ENCODE measurements around the gene PAK6.

PAK6 gene

GRCh38 chr15:40248006-40248783 is 9.3 kb downstream of the PAK6 start:
- Mint-ChIP-seq H3K27ac (no peak overlapping the region), H3K36me3 (no peaks in the 10 kb centered on the region), H3K9me3 (no peaks in the 10 kb centered on the region), H3K4me3 (no peak overlapping the region), H3K27me3 (peaks cover 8% of the 10 kb centered on the region), H3K4me1 (peaks cover 4% of the 10 kb centered on the region)

GRCh38 chr15:40249477-40250303 is 10.8 kb downstream of the PAK6 start:
- no peaks in the 10 kb centered on the region for H3K9me3 Mint-ChIP-seq
- H3K36me3 Mint-ChIP-seq, result no peaks in the 10 kb centered on the region
- no peak overlapping the region for H3K27ac Mint-ChIP-seq
- H3K4me1 Mint-ChIP-seq, result peaks cover 6% of the 10 kb centered on the region
- H3K27me3 Mint-ChIP-seq, result peaks cover 20% of the 10 kb centered on the region
- no peak overlapping the region for H3K4me3 Mint-ChIP-seq

DNA sequence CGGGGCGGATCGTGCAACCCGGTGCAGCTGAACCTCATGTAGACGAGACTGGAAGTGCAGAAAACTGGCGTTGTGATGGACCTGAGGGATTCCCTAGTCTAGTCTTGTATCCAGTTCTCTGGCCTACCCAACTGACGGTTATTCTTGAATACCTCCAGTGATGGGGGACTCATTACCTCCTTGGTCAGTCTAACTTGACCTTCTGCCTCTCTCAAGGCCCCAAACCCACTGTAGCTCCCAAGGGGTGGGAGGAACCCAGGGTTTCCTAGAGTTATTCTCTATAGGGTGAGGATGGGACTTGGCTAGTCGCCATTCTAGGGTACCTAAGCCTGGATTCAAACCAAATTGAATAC is 11.4 kb downstream of the PAK6 start:
- no peak overlapping the region for H3K4me3 Mint-ChIP-seq
- no peaks in the 10 kb centered on the region for H3K36me3 Mint-ChIP-seq

DNA sequence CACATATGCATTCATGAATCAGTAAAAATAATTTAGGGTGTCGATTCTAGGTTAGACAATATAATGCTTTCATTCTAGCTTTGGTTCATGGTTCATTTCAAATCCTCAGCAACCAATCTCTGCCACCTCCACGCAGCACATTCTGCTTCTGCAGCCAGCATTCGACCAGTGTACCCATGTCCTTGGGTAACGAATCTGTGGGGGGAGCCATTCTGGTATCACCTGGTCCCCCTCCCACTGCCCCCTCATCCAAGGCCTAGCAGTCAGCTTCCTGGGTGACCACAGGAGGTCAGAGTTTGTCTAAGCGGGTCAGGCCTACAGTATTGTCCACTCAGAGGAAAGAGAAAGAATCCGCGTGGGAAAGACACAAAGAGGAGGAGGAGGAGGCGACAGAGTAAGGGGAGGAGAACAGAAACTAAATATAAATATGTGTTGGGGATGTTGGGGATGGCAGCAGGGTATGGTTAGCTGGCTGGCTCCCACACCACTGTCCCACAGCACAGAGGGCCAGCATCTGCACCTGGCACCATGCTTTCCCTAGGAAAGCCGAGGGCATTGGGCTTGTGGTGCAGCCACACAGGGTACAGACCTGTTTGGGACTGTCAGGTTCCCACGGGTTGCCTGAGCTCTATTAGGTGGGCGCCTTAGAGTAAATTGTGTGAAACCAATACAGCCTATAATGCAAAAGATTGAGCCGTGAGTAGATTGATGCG is 12.1 kb downstream of the PAK6 start:
- Mint-ChIP-seq H3K9me3 (no peaks in the 10 kb centered on the region), H3K36me3 (no peaks in the 10 kb centered on the region), H3K4me3 (no peak overlapping the region), H3K27ac (no peak overlapping the region), H3K27me3 (peaks cover 20% of the 10 kb centered on the region), H3K4me1 (peaks cover 6% of the 10 kb centered on the region)

More for the DNA sequence above, 11.4 kb downstream of the PAK6 start:
- Mint-ChIP-seq H3K27ac (no peak overlapping the region), H3K27me3 (peaks cover 20% of the 10 kb centered on the region), H3K4me1 (peaks cover 6% of the 10 kb centered on the region), H3K9me3 (no peaks in the 10 kb centered on the region)

- Mint-ChIP-seq H3K27ac (no peak overlapping the region), H3K27me3 (peaks cover 20% of the 10 kb centered on the region), H3K36me3 (no peaks in the 10 kb centered on the region), H3K4me1 (peaks cover 6% of the 10 kb centered on the region), H3K4me3 (peak overlapping the region; percentile 8), H3K9me3 (no peaks in the 10 kb centered on the region)
These were observed 12.8 kb downstream of the PAK6 start for GRCh38 chr15:40251486-40252140.

- H3K36me3 Mint-ChIP-seq, result no peaks in the 10 kb centered on the region
- H3K27me3 Mint-ChIP-seq, result peaks cover 20% of the 10 kb centered on the region
These were observed 13.2 kb downstream of the PAK6 start for GRCh38 chr15:40252141-40252437.

DNA sequence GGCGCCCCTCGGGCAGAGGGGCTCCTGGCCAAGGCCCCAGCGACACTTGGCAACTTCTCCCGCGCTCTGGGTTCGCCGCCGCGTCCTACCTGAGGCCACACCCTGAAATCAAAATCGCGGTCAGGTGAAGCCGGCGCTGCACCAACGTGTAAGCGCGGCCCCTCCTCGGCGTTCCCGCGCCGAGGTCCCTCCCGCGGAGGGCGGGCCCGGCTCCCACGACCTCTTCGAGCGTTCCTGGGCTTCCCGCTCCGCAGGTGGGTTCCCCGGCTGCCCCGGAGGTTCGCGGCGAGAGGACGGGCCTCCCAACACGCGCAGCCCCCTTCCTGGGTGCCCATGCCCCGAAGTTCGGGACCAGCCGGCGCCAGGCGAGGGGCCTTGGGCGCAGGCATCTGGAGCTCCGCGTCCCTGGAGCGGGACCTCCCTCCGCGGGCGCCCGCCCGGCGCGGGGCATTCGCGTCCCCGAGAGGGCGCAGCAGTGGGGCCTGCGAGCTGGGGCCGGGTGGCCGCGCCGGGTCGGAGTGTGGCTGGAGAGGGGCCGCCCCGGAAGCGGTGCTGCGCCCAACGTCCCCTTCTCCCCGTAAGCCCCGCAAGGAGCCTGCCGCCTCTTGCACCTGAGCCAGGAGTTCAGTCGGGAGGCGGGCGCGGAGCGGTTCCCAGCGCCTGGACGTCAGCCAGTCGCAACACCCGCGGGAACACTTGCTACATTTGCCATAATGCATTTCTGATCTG is 13.7 kb downstream of the PAK6 start:
- H3K9me3 Mint-ChIP-seq, result no peaks in the 10 kb centered on the region
- H3K4me1 Mint-ChIP-seq, result peaks cover 6% of the 10 kb centered on the region
- peaks cover 20% of the 10 kb centered on the region for H3K27me3 Mint-ChIP-seq
- no peak overlapping the region for H3K27ac Mint-ChIP-seq
- H3K4me3 Mint-ChIP-seq, result peak overlapping the region; percentile 71
- H3K36me3 Mint-ChIP-seq, result no peaks in the 10 kb centered on the region

More at GRCh38 chr15:40252141-40252437, 13.2 kb downstream of the PAK6 start:
- H3K4me1 Mint-ChIP-seq, result peaks cover 6% of the 10 kb centered on the region
- H3K4me3 Mint-ChIP-seq, result peak overlapping the region; percentile 8
- H3K9me3 Mint-ChIP-seq, result no peaks in the 10 kb centered on the region
- no peak overlapping the region for H3K27ac Mint-ChIP-seq

DNA sequence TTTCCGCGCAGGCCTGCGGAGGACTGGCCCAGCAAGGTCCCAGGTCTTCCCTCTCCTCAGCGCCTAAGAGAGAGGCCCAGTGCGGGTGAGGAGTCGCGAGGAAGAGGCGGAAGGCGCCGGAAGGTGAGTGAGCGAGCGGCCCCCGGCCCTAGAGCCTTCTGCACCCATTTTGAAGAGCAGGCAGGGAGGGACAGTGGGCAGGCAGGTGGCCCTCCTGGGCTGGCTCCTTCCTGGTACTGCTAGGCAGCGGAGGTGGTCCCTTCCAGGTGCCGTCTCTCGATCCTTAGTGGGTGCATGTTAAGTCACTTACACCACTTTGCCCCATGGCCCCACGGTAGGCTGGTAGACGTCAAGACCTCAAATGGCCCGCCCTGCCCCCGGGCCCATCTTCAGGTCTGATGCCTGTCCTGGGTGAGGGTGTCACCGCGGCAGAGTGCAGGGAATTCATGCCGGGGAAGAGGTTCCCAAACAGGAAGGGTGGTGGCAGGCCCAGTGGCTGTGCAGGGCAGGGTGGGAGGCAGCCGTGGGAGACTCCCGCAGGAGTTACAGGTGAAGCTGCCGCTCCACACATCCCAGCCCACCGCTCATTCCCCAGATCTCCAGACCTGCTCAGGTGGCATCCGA is 14.4 kb downstream of the PAK6 start:
- peak overlapping the region; percentile 71 for H3K4me3 Mint-ChIP-seq
- no peak overlapping the region for H3K27ac Mint-ChIP-seq
- peaks cover 20% of the 10 kb centered on the region for H3K27me3 Mint-ChIP-seq
- H3K36me3 Mint-ChIP-seq, result no peaks in the 10 kb centered on the region
- no peaks in the 10 kb centered on the region for H3K9me3 Mint-ChIP-seq
- peaks cover 6% of the 10 kb centered on the region for H3K4me1 Mint-ChIP-seq

- peaks cover 20% of the 10 kb centered on the region for H3K27me3 Mint-ChIP-seq
- no peak overlapping the region for H3K4me3 Mint-ChIP-seq
These were observed 15.6 kb downstream of the PAK6 start for GRCh38 chr15:40254452-40254851.

DNA sequence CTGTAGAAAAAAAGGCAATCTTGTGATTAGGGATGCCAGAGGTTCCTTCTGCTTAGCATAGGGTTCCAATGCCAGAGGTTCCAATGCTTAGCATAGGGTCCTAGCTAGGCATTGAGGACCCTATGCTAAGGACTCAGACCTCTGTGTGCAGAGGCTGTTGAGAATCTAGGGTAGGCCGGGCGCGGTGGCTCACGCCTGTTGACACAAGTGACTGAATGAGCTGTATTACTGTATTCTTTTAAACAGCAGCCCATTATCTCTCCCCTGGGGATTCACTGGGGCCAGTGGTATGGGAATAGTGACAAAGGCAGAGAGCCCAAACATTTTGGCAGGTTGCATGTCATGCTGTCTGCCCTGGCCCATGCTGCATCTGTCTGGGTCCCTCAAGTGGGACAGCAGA is 16.2 kb downstream of the PAK6 start:
- Mint-ChIP-seq H3K9me3 (no peaks in the 10 kb centered on the region), H3K4me3 (no peak overlapping the region), H3K4me1 (peaks cover 6% of the 10 kb centered on the region), H3K27ac (no peak overlapping the region), H3K27me3 (peaks cover 20% of the 10 kb centered on the region), H3K36me3 (no peaks in the 10 kb centered on the region)

More at GRCh38 chr15:40254452-40254851, 15.6 kb downstream of the PAK6 start:
- no peaks in the 10 kb centered on the region for H3K36me3 Mint-ChIP-seq
- peaks cover 6% of the 10 kb centered on the region for H3K4me1 Mint-ChIP-seq
- no peak overlapping the region for H3K27ac Mint-ChIP-seq
- no peaks in the 10 kb centered on the region for H3K9me3 Mint-ChIP-seq

- H3K27me3 Mint-ChIP-seq, result peaks cover 16% of the 10 kb centered on the region
- no peak overlapping the region for H3K4me3 Mint-ChIP-seq
- H3K4me1 Mint-ChIP-seq, result peaks cover 6% of the 10 kb centered on the region
- no peak overlapping the region for H3K27ac Mint-ChIP-seq
- no peaks in the 10 kb centered on the region for H3K36me3 Mint-ChIP-seq
- H3K9me3 Mint-ChIP-seq, result no peaks in the 10 kb centered on the region
These were observed 17.9 kb downstream of the PAK6 start for GRCh38 chr15:40256638-40257235.

GRCh38 chr15:40257656-40258450 is 19.0 kb downstream of the PAK6 start:
- H3K4me3 Mint-ChIP-seq, result no peak overlapping the region
- no peaks in the 10 kb centered on the region for H3K36me3 Mint-ChIP-seq
- H3K9me3 Mint-ChIP-seq, result no peaks in the 10 kb centered on the region
- no peak overlapping the region for H3K27ac Mint-ChIP-seq
- H3K4me1 Mint-ChIP-seq, result peaks cover 5% of the 10 kb centered on the region
- peaks cover 16% of the 10 kb centered on the region for H3K27me3 Mint-ChIP-seq

DNA sequence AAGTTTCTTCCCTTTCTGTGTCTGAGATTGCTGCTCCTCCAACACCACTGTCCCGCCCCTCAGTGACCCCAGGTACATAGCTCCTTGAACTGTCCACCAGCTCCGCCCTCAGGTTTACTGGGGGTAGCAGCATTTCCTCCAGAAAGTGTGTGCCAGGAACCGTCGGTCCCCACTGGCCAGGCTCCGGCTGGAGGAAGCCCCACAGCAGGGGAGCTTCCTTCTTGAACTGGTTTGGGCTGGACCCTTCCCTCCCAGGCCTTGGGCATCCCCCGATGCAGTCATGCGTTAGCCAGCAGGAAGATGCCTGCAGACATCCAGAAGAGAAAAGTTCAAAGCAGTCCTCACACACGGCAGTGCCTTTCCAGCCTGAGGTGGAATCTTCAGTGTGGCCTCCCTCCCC is 19.7 kb downstream of the PAK6 start:
- Mint-ChIP-seq H3K4me1 (no peaks in the 10 kb centered on the region), H3K27me3 (peaks cover 10% of the 10 kb centered on the region), H3K36me3 (no peaks in the 10 kb centered on the region), H3K27ac (no peak overlapping the region), H3K9me3 (no peaks in the 10 kb centered on the region), H3K4me3 (no peak overlapping the region)

- Mint-ChIP-seq H3K4me1 (no peaks in the 10 kb centered on the region), H3K36me3 (no peaks in the 10 kb centered on the region), H3K27ac (no peak overlapping the region), H3K9me3 (no peaks in the 10 kb centered on the region), H3K4me3 (no peak overlapping the region), H3K27me3 (peaks cover 5% of the 10 kb centered on the region)
These were observed 20.2 kb downstream of the PAK6 start for GRCh38 chr15:40259021-40259420.

Data from activated naive CD4-positive, alpha-beta T cell treated with anti-CD3 and anti-CD28 coated beads, Interleukin-2, amount 50 U/mL, for 24 hours (primary cell).